HepG2 (cell line): ENCODE data around the gene CTSZ. TPM values are rescaled to one million over a fixed set of nuclear protein-coding genes. Genes with fewer than 3 reads are reported as not detected.
A peak's percentile ranks its signal among the peaks of the same experiment; 100 is the strongest.

Experiments used
- AGO2 ChIP-seq: fragments of 200-400 bp; formaldehyde crosslinking; optimal IDR thresholded peaks from 2 replicates; pipeline ENCODE3; 2017; ENCODE audit warnings: mild to moderate bottlenecking, low read depth, low read length, moderate library complexity
- ATAD3A ChIP-seq: sonication (generic); formaldehyde crosslinking; IDR thresholded peaks from 2 replicates; pipeline ENCODE4 v1.4.0; 2020; ENCODE audit warnings: missing genetic modification reagents
- ATF3 ChIP-seq: sonication (generic); formaldehyde crosslinking; IDR thresholded peaks from 2 replicates; pipeline ENCODE4 v1.4.0; 2020; ENCODE audit warnings: missing genetic modification reagents
- BRCA1 ChIP-seq: sonication (generic); formaldehyde crosslinking; IDR thresholded peaks from 2 replicates; pipeline ENCODE4 v1.4.0; 2020; ENCODE audit warnings: missing genetic modification reagents
- DNMT1 ChIP-seq: sonication (generic); formaldehyde crosslinking; IDR thresholded peaks from 2 replicates; pipeline ENCODE4 v1.5.1; 2020; ENCODE audit warnings: mild to moderate bottlenecking, missing genetic modification reagents
- GMEB1 ChIP-seq: sonication (generic); formaldehyde crosslinking; IDR thresholded peaks from 2 replicates; pipeline ENCODE4 v1.5.1; 2020; ENCODE audit warnings: missing genetic modification reagents, mild to moderate bottlenecking, borderline replicate concordance
- NR1H2 ChIP-seq: sonication (generic); formaldehyde crosslinking; IDR thresholded peaks from 2 replicates; pipeline ENCODE4 v1.8.1; 2022; ENCODE audit warnings: low read depth, missing genetic modification reagents, borderline replicate concordance
- PAX8 ChIP-seq: sonication (generic); formaldehyde crosslinking; IDR thresholded peaks from 2 replicates; pipeline ENCODE4 v1.8.0; 2022; ENCODE audit warnings: mild to moderate bottlenecking, missing genetic modification reagents, borderline replicate concordance
- PHF8 ChIP-seq: sonication (generic); formaldehyde crosslinking; IDR thresholded peaks from 2 replicates; pipeline ENCODE4 v1.5.0; 2020; ENCODE audit warnings: missing genetic modification reagents
- REL ChIP-seq: sonication (generic); formaldehyde crosslinking; conservative IDR thresholded peaks from 2 replicates; pipeline ENCODE4 v1.8.0; 2022; ENCODE audit warnings: mild to moderate bottlenecking, missing genetic modification reagents, moderate library complexity
- RXRA ChIP-seq: sonication (generic); formaldehyde crosslinking; IDR thresholded peaks from 2 replicates; pipeline ENCODE4 v1.5.1; 2020; ENCODE audit warnings: missing genetic modification reagents
- SIX1 ChIP-seq: sonication (generic); formaldehyde crosslinking; IDR thresholded peaks from 2 replicates; pipeline ENCODE4 v1.4.0; 2020; ENCODE audit warnings: missing genetic modification reagents, borderline replicate concordance
- SP2 ChIP-seq: sonication (generic); formaldehyde crosslinking; IDR thresholded peaks from 2 replicates; pipeline ENCODE4 v1.5.1; 2020; ENCODE audit warnings: mild to moderate bottlenecking, missing genetic modification reagents
- SP4 ChIP-seq: sonication (generic); formaldehyde crosslinking; IDR thresholded peaks from 2 replicates; pipeline ENCODE4 v1.8.1; 2023; ENCODE audit warnings: mild to moderate bottlenecking, missing genetic modification reagents
- TBL1XR1 ChIP-seq: fragments of 150-350 bp; IDR thresholded peaks from 2 replicates; pipeline ENCODE4 v1.6.1; 2014; ENCODE audit warnings: borderline replicate concordance, low read length; ENCODE audit not compliant: partially characterized antibody
- THAP11 ChIP-seq: IDR thresholded peaks from 2 replicates; pipeline ENCODE4 v1.6.1; 2016; ENCODE audit warnings: missing biosample characterization, missing genetic modification reagents
- ZBTB7B ChIP-seq: sonication (generic); formaldehyde crosslinking; IDR thresholded peaks from 2 replicates; pipeline ENCODE4 v1.4.0; 2020; ENCODE audit warnings: missing genetic modification reagents
- ZMAT3 ChIP-seq: sonication (generic); formaldehyde crosslinking; conservative IDR thresholded peaks from 2 replicates; pipeline ENCODE4 v1.7.0; 2021; ENCODE audit warnings: missing genetic modification reagents
- ZNF230 ChIP-seq: sonication (generic); formaldehyde crosslinking; IDR thresholded peaks from 2 replicates; pipeline ENCODE4 v1.4.0; 2020; ENCODE audit warnings: mild to moderate bottlenecking, missing genetic modification reagents
- ZNF296 ChIP-seq: sonication (generic); formaldehyde crosslinking; conservative IDR thresholded peaks from 2 replicates; pipeline ENCODE4 v1.5.0; 2020; ENCODE audit warnings: mild to moderate bottlenecking, missing genetic modification reagents
- ZNF331 ChIP-seq: sonication (generic); formaldehyde crosslinking; IDR thresholded peaks from 2 replicates; pipeline ENCODE4 v1.4.0; 2020; ENCODE audit warnings: missing genetic modification reagents
- ZNF468 ChIP-seq: sonication (generic); formaldehyde crosslinking; IDR thresholded peaks from 2 replicates; pipeline ENCODE4 v1.8.0; 2022; ENCODE audit warnings: mild to moderate bottlenecking, moderate library complexity, missing genetic modification reagents
- ZNF703 ChIP-seq: sonication (generic); formaldehyde crosslinking; IDR thresholded peaks from 2 replicates; pipeline ENCODE4 v1.5.1; 2020; ENCODE audit warnings: missing genetic modification reagents, mild to moderate bottlenecking, moderate library complexity, borderline replicate concordance
- ZNF781 ChIP-seq: sonication (generic); formaldehyde crosslinking; IDR thresholded peaks from 2 replicates; pipeline ENCODE4 v1.5.1; 2020; ENCODE audit warnings: borderline replicate concordance, mild to moderate bottlenecking, missing genetic modification reagents; ENCODE audit errors: not compliant biosample characterization
- polyA plus RNA-seq, 8 experiments: library from polyadenylated mRNA; depleted of rRNA in 3 of 8; stranded (reverse) in 7 of 8; unstranded in 1 of 8; fragments of >200 nt; fragmentation: Illumina TruSeq in 4 of 8; extraction: Trizol in 4 of 8; gene quantifications; 2 replicates each; pipeline versions ENCODE4 v1.2.1 to v1.2.3, GENCODE V29; 2011 to 2016; ENCODE audit warnings: low read depth in 4 of 8, missing spikeins in 1 of 8, mixed read lengths in 1 of 8; ENCODE audit not compliant: insufficient read depth in 1 of 8
- total RNA-seq, 5 experiments: library from RNA; depleted of rRNA; stranded (reverse); fragments of >200 nt; fragmentation: Illumina TruSeq; extraction: Trizol; gene quantifications; 2 replicates each; pipeline ENCODE4 v1.2.3, GENCODE V29; 2016; ENCODE audit warnings: low read depth in 1 of 5
- TF ChIP-seq, protein P1 (sequence below), 2 experiments: IDR thresholded peaks; 2 replicates each; pipeline ENCODE4 v1.6.1; 2011 to 2012; ENCODE audit warnings: low read length in 2 of 2, borderline replicate concordance in 1 of 2, low read depth in 1 of 2, mild to moderate bottlenecking in 1 of 2, moderate library complexity in 1 of 2

Gene CTSZ
- total and polyA plus RNA-seq, 2 of the 13 experiments (the other 11 are each of a cell fraction or from before 2014, with no cell fraction given), result 0.33 TPM; not detected in 1

DNA sequence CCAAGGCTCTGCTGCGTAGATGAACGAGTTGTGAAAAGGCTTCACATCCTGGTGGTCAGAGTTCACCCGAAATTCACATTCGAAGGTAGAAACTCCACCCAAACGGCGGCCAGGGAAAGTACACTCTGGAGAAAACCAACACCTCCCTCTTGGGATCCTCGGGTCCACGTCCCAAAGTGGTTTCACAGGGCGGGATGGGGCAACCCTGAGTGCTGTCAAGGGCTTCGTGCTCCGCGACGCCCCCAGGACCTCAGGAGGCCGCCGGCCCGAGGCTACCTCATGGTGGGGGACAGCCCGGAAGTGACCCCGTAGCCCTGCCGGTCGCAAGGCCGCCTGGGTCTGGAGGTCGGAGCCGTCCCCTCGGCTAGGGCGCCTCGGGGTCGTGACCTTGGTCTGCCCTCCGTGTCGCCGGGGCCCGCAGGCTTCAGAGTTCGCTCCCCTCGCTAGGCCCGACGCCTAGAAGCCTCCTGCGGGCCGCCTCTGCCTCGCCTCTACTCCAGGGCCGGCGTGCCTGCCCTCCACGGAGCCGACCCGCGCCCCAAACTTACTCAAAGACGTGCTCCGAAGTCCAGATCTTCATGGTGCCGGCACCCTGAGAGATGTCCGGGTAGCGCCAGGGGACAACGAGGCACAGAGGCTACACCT lies 35.2 kb upstream of the CTSZ start, which contains the start of gene PRELID3B (continued):
- TF ChIP-seq AGO2, result peak; percentile 37
- TF ChIP-seq THAP11 (CRISPR knock-in tag), result peak; percentile 44
- TF ChIP-seq PHF8 (CRISPR knock-in tag), result peak; percentile 74
- peak; percentile 70; the same call in 1 of the 2 replicates for TF ChIP-seq ZMAT3
- no peak for TF ChIP-seq REL (CRISPR knock-in tag)
- peak; percentile 82; the same call in 1 of the 2 replicates for TF ChIP-seq ZNF230
- TF ChIP-seq GMEB1 (CRISPR knock-in tag), result peak; percentile 12; the same call in 1 of the 2 replicates
- no peak; the same call in 1 of the 2 replicates for TF ChIP-seq PAX8 (CRISPR knock-in tag)
- no peak for TF ChIP-seq TBL1XR1
- no peak for TF ChIP-seq BRCA1 (CRISPR knock-in tag)
- TF ChIP-seq SP2 (CRISPR knock-in tag), result peak; percentile 42; the same call in 1 of the 2 replicates
- TF ChIP-seq SP4 (CRISPR knock-in tag), result 0 out of 2 replicates have a peak, but pooled peaks have one; percentile 12
- TF ChIP-seq ZNF296 (CRISPR knock-in tag), result 0 out of 2 replicates have a peak, but pooled peaks have one; percentile 74
- peak; percentile 89 for TF ChIP-seq ZNF703
- TF ChIP-seq SIX1 (CRISPR knock-in tag), result no peak
- 0 out of 2 replicates have a peak, but pooled peaks have one; percentile 4 for TF ChIP-seq ZNF331 (CRISPR knock-in tag)
- no peak for TF ChIP-seq ZNF468
- TF ChIP-seq ATAD3A (CRISPR knock-in tag), result no peak
- TF ChIP-seq ZBTB7B (CRISPR knock-in tag), result peak; percentile 73; the same call in 1 of the 2 replicates
- 0 out of 2 replicates have a peak, but pooled peaks have one; percentile 27 for TF ChIP-seq ATF3 (CRISPR knock-in tag)
- TF ChIP-seq DNMT1 (CRISPR knock-in tag), result peak; percentile 67; the same call in 1 of the 2 replicates
- no peak; the same call in 1 of the 2 replicates for TF ChIP-seq RXRA (CRISPR knock-in tag)
- TF ChIP-seq, protein P1, sequence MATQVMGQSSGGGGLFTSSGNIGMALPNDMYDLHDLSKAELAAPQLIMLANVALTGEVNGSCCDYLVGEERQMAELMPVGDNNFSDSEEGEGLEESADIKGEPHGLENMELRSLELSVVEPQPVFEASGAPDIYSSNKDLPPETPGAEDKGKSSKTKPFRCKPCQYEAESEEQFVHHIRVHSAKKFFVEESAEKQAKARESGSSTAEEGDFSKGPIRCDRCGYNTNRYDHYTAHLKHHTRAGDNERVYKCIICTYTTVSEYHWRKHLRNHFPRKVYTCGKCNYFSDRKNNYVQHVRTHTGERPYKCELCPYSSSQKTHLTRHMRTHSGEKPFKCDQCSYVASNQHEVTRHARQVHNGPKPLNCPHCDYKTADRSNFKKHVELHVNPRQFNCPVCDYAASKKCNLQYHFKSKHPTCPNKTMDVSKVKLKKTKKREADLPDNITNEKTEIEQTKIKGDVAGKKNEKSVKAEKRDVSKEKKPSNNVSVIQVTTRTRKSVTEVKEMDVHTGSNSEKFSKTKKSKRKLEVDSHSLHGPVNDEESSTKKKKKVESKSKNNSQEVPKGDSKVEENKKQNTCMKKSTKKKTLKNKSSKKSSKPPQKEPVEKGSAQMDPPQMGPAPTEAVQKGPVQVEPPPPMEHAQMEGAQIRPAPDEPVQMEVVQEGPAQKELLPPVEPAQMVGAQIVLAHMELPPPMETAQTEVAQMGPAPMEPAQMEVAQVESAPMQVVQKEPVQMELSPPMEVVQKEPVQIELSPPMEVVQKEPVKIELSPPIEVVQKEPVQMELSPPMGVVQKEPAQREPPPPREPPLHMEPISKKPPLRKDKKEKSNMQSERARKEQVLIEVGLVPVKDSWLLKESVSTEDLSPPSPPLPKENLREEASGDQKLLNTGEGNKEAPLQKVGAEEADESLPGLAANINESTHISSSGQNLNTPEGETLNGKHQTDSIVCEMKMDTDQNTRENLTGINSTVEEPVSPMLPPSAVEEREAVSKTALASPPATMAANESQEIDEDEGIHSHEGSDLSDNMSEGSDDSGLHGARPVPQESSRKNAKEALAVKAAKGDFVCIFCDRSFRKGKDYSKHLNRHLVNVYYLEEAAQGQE (IDR thresholded peaks at IDR 0.05; ENCODE audit: borderline replicate concordance in 1 of 2, low read depth in 1 of 2, low read length in 2 of 2), result no peak
- TF ChIP-seq ZNF781 (CRISPR knock-in tag), result peak; percentile 88
- peak; percentile 70; the same call in 1 of the 2 replicates for TF ChIP-seq NR1H2 (CRISPR knock-in tag)
